ENCODE data around the gene CWC25. TPM values are rescaled to one million over a fixed set of nuclear protein-coding genes. Genes with fewer than 3 reads are reported as not detected.

CWC25 gene
- total RNA-seq, 4 donors from 2014 or later, result 16.5 to 27.8 (median 19.6) TPM

GRCh38 chr17:38762231-38762630 is 62.9 kb downstream of the CWC25 start:
- Histone ChIP-seq H3K4me3 (no peak overlapping the region), H3K27ac (replicated peaks in 1 of 4) (no peak overlapping the region), H3K36me3 (peaks cover 66 to 100% (median 93%) of the 10 kb centered on the region in 4 donors), H3K27me3 (no peaks in the 10 kb centered on the region), H3K9me3 (no peaks in the 10 kb centered on the region), H3K4me1 (no peaks in the 10 kb centered on the region)
- intact Hi-C loops (cut with DNase I), result no loop called here
- no peak for DNase-seq (ENCODE audit: extremely low spot score)
- no peak for TF ChIP-seq POLR2AphosphoS5 (IDR thresholded peaks at IDR 0.05)
- no peak for TF ChIP-seq EP300 (IDR thresholded peaks at IDR 0.05)
- no peak for TF ChIP-seq POLR2A (IDR thresholded peaks at IDR 0.05; ENCODE audit: low read depth)
- TF ChIP-seq CTCF (IDR thresholded peaks at IDR 0.05), result no peak
- 95% methylated on average over 2 of the region's 3 CpGs for WGBS

GRCh38 chr17:38761612-38762011 is 63.5 kb downstream of the CWC25 start:
- no peak for DNase-seq (ENCODE audit: extremely low spot score)
- intact Hi-C loops (cut with DNase I), result no loop called here
- Histone ChIP-seq H3K27me3 (no peaks in the 10 kb centered on the region), H3K9me3 (no peaks in the 10 kb centered on the region), H3K36me3 (peaks cover 71 to 100% (median 93%) of the 10 kb centered on the region in 4 donors), H3K27ac (replicated peaks in 1 of 4) (no peak overlapping the region), H3K4me1 (no peaks in the 10 kb centered on the region), H3K4me3 (no peak overlapping the region)
- WGBS, result 79% methylated on average over 4 of the region's 4 CpGs
- no peak for TF ChIP-seq POLR2A (IDR thresholded peaks at IDR 0.05; ENCODE audit: low read depth)
- no peak for TF ChIP-seq CTCF (IDR thresholded peaks at IDR 0.05)
- no peak for TF ChIP-seq POLR2AphosphoS5 (IDR thresholded peaks at IDR 0.05)
- TF ChIP-seq EP300 (IDR thresholded peaks at IDR 0.05), result no peak

DNA sequence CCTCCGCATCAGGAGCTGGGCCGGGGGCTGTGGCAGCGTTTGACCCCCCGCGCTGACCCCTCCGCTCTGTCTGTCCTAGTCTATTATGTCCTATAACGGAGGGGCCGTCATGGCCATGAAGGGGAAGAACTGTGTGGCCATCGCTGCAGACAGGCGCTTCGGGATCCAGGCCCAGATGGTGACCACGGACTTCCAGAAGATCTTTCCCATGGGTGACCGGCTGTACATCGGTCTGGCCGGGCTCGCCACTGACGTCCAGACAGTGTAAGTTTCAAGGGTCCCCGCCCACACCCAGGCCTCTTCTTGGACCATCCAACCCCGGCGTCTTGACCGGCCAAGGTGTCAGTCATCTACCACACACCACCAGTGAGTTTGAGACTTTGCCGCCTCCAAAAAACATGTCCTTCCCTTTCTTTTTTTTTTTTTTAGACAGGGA is 72.0 kb downstream of the CWC25 start:
- Histone ChIP-seq H3K27me3 (peaks cover 0 to 6% (median 0%) of the 10 kb centered on the region in 4 donors), H3K4me1 (peaks cover 45 to 68% (median 58%) of the 10 kb centered on the region in 4 donors), H3K36me3 (peaks cover 24 to 42% (median 36%) of the 10 kb centered on the region in 4 donors), H3K4me3 (peak overlapping the region; percentile 84 to 97 (median 92)), H3K27ac (replicated peaks in 1 of 4) (peak overlapping the region; percentile 87 to 97 (median 94)), H3K9me3 (no peaks in the 10 kb centered on the region)
- no peak for DNase-seq (ENCODE audit: extremely low spot score)
- intact Hi-C loops (cut with DNase I), result no loop called here
- TF ChIP-seq POLR2AphosphoS5 (IDR thresholded peaks at IDR 0.05), result no peak
- no peak for TF ChIP-seq CTCF (IDR thresholded peaks at IDR 0.05)
- TF ChIP-seq POLR2A (IDR thresholded peaks at IDR 0.05; ENCODE audit: low read depth), result no peak
- TF ChIP-seq EP300 (IDR thresholded peaks at IDR 0.05), result no peak
- WGBS, result 12% methylated on average over 10 of the region's 22 CpGs

DNA sequence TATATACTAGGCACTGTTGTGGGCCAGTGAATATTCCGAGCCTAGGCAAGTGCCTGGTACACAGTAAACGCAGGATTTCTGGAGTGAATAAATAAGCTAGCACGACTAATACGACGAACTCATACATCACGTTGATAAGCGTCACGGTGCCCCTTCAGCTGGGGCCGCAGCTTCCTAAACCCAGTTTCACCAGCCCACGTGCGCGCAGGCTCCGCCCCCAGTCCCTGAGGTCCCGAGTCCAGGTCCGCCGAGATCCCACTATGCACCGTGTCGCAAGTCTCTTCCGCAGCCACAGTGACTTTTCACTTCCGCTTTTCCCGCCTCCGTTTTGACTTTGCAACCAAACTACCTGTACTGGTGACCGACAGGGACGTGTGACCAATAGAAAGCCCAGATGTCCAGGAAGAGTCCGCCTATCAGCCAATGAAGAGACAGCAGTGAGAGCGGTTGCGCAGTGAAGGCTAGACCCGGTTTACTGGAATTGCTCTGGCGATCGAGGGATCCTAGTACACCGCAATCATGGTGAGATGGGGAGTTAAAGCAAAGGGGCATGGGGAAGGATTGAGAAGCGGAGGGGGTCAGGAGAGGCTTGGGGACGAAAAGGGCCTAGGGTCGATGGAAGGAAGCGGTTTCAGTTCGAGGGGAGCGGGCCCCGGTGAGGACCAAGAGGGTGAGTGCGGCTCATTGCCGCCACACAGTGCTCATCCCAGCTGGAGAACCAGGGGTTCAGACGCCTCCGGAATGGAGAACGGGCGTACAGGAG is 72.6 kb downstream of the CWC25 start, which contains the start of gene PSMB3:
TSS of gene PSMB3 (plus strand) at position 434 of the 763 bp plus-strand sequence. CDS start at position 520, 86 bp downstream.
- H3K4me1 ChIP-seq, result peaks cover 45 to 74% (median 61%) of the 10 kb centered on the region in 4 donors
- WGBS, result under 1% methylated on average over 26 of the region's 44 CpGs
- H3K4me3 ChIP-seq, result peak within 1 kb of the TSS; percentile 84 to 97 (median 92)
- peaks cover 18 to 36% (median 31%) of the 10 kb centered on the region in 4 donors for H3K36me3 ChIP-seq
- H3K27ac ChIP-seq (replicated peaks in 1 of 4), result peak within 1 kb of the TSS; percentile 87 to 97 (median 94)
- DNase-seq (ENCODE audit: extremely low spot score), result peak; percentile 100
- intact Hi-C loops (cut with DNase I), result no loop called here
- H3K9me3 ChIP-seq, result no peaks in the 10 kb centered on the region
- peaks cover 0 to 6% (median 0%) of the 10 kb centered on the region in 4 donors for H3K27me3 ChIP-seq
- TF ChIP-seq POLR2A (IDR thresholded peaks at IDR 0.05; ENCODE audit: low read depth), result no peak
- TF ChIP-seq POLR2AphosphoS5 (IDR thresholded peaks at IDR 0.05), result peak; percentile 84 to 87

DNA sequence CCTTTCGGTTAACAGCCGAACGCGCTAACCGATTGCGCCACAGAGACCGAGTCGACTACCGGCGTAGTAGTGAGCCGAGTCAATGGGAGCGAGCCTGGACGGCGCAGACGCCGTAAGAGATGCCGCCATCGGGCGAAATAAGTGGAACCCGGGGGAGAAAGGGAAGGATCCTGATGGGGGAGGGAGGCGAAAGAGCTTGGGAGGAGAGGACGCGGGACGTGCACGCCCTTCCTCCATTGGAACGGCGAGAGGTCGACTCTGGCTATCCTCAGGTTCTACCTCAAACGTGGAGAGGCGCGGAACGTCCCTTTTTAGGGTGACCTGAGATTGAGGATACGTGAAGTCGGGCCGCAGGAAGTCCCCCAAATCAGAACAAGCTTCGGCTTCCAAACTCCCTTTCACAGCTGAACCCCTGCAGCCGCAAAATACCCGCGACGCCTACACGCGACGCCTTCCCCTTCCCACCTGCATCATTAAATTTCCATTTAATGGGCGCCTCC is 73.3 kb downstream of the CWC25 start:
- no peaks in the 10 kb centered on the region for H3K9me3 ChIP-seq
- WGBS, result under 1% methylated on average over 36 of the region's 44 CpGs
- H3K4me3 ChIP-seq, result peak overlapping the region; percentile 84 to 97 (median 92)
- H3K27ac ChIP-seq (replicated peaks in 1 of 4), result peak overlapping the region; percentile 87 to 97 (median 94)
- DNase-seq (ENCODE audit: extremely low spot score), result no peak
- intact Hi-C loops (cut with DNase I), result no loop called here
- TF ChIP-seq EP300 (IDR thresholded peaks at IDR 0.05), result no peak
- no peak for TF ChIP-seq CTCF (IDR thresholded peaks at IDR 0.05)
- TF ChIP-seq POLR2A (IDR thresholded peaks at IDR 0.05; ENCODE audit: low read depth), result no peak
- TF ChIP-seq POLR2AphosphoS5 (IDR thresholded peaks at IDR 0.05), result peak in 1 of 2 donors; percentile 72
- peaks cover 50 to 80% (median 67%) of the 10 kb centered on the region in 4 donors for H3K4me1 ChIP-seq
- peaks cover 12 to 30% (median 25%) of the 10 kb centered on the region in 4 donors for H3K36me3 ChIP-seq
- H3K27me3 ChIP-seq, result peaks cover 0 to 6% (median 0%) of the 10 kb centered on the region in 4 donors

Data from esophagus muscularis mucosa (tissue), 4 donors.